ENCODE results near the gene KRT84.

- TF ChIP-seq, protein P1, sequence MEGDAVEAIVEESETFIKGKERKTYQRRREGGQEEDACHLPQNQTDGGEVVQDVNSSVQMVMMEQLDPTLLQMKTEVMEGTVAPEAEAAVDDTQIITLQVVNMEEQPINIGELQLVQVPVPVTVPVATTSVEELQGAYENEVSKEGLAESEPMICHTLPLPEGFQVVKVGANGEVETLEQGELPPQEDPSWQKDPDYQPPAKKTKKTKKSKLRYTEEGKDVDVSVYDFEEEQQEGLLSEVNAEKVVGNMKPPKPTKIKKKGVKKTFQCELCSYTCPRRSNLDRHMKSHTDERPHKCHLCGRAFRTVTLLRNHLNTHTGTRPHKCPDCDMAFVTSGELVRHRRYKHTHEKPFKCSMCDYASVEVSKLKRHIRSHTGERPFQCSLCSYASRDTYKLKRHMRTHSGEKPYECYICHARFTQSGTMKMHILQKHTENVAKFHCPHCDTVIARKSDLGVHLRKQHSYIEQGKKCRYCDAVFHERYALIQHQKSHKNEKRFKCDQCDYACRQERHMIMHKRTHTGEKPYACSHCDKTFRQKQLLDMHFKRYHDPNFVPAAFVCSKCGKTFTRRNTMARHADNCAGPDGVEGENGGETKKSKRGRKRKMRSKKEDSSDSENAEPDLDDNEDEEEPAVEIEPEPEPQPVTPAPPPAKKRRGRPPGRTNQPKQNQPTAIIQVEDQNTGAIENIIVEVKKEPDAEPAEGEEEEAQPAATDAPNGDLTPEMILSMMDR (IDR thresholded peaks at IDR 0.05): no peak
- no peak for TF ChIP-seq EZH2 (IDR thresholded peaks at IDR 0.05)
Observed at GRCh38 chr12:52379536-52379935, 5.9 kb downstream of the KRT84 start.

Measured in neural progenitor cell (in vitro differentiated cells).